ENCODE measurements around the gene ABL2. TPM values are rescaled to one million over a fixed set of nuclear protein-coding genes. Genes with fewer than 3 reads are reported as not detected.

ABL2 gene
- total RNA-seq, 3 donors from 2014 or later = 14.8 to 22.2 (median 18.6) TPM

DNA sequence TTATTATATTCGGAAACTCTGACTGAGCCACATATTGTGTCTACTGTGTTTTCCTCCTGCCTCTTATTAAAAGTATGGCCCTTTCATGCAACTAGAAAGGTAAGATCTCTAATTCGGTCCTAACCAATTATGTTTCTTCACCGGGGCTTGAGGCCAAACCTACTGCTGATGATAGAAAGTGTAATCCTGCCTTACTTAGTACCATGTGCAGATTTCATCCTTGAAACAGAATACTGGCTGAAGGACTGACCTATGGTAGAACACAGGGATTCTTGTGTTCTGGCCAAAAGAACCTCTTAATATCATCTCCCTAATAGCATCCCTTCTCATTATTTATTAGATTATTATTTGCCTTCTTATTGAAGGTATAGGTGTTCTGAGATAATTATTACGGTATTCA, 75.0 kb downstream of the ABL2 start:
- Histone ChIP-seq H3K9me3 (peaks cover 2% of the 10 kb centered on the region), H3K4me1 (ENCODE audit: low read depth) (peaks cover 5% of the 10 kb centered on the region), H3K36me3 (ENCODE audit: low read depth) (no peaks in the 10 kb centered on the region), H3K4me3 (no peak overlapping the region)
- intact Hi-C loops (cut with DNase I, micrococcal nuclease) = no loop called here
- ATAC-seq (no peak), DNase-seq (no peak)
- TF ChIP-seq, protein P1, sequence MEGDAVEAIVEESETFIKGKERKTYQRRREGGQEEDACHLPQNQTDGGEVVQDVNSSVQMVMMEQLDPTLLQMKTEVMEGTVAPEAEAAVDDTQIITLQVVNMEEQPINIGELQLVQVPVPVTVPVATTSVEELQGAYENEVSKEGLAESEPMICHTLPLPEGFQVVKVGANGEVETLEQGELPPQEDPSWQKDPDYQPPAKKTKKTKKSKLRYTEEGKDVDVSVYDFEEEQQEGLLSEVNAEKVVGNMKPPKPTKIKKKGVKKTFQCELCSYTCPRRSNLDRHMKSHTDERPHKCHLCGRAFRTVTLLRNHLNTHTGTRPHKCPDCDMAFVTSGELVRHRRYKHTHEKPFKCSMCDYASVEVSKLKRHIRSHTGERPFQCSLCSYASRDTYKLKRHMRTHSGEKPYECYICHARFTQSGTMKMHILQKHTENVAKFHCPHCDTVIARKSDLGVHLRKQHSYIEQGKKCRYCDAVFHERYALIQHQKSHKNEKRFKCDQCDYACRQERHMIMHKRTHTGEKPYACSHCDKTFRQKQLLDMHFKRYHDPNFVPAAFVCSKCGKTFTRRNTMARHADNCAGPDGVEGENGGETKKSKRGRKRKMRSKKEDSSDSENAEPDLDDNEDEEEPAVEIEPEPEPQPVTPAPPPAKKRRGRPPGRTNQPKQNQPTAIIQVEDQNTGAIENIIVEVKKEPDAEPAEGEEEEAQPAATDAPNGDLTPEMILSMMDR (IDR thresholded peaks at IDR 0.05) = no peak

DNA sequence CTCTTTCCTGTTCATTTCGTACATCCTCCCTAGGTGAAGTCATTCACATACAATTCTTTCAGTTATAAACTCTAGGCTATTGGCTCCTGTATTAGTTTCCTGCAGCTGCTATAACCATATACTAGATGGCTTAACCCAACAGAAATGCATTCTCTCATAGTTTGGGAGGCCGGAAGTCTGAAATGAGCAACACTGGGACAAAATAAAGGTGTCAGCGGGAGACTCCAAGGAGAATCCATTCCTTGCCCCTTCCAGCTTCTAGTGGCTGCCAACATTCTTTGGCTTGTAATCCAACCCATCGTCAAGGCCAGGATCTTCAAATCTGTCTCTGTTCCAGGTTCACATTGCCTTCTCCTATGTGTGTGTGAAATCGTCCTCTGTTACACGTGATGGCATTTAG, 76.3 kb downstream of the ABL2 start:
- DNase-seq (no peak), ATAC-seq (no peak)
- TF ChIP-seq, protein P1 (IDR thresholded peaks at IDR 0.05) = no peak
- H3K36me3 ChIP-seq (ENCODE audit: low read depth) = no peaks in the 10 kb centered on the region
- peaks cover 2% of the 10 kb centered on the region for H3K9me3 ChIP-seq
- intact Hi-C loops (cut with DNase I, micrococcal nuclease) = no loop called here
- no peak overlapping the region for H3K4me3 ChIP-seq
- peaks cover 5% of the 10 kb centered on the region for H3K4me1 ChIP-seq (ENCODE audit: low read depth)

DNA sequence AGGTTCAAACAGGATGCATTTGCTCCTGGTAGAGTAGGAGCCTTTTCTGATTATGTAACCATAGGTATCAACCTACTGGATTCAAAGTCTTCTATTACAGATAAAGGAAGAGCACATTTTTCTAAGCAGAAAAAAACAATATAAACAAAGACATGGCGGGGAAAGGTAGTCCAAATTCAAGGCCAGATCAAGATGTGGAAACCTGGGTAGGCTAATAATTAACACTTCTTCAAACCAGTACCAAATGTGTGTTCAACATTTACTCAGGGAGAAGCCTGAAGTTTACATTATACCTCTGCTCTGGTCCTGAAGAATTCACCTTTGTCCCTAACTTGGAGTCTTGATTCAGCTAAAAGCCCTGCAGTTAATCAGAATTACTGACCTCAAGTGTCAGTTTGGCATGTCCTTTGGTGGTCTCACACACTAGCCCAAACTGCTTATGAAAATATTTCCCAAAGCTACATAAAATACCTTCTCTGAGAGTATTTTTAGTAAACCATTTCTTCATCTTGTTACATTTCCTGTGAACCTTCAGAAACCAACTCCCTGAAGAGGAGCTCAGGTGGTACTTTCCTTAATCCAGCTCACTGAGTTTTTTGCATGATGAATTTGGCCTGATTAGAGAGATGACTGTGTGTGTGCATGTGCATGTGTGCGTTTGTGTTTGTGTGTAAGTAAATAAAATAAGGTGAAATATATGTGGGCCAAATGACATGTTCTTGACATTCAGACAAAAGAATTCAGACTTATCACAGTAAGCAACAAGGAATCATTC, 77.4 kb downstream of the ABL2 start:
- intact Hi-C loops (cut with DNase I, micrococcal nuclease) = no loop called here
- DNase-seq (no peak), ATAC-seq (peak; percentile 89)
- Histone ChIP-seq H3K4me1 (ENCODE audit: low read depth) (peaks cover 5% of the 10 kb centered on the region), H3K9me3 (peaks cover 2% of the 10 kb centered on the region), H3K4me3 (no peak overlapping the region), H3K36me3 (ENCODE audit: low read depth) (no peaks in the 10 kb centered on the region)
- TF ChIP-seq, protein P1 (IDR thresholded peaks at IDR 0.05) = no peak

DNA sequence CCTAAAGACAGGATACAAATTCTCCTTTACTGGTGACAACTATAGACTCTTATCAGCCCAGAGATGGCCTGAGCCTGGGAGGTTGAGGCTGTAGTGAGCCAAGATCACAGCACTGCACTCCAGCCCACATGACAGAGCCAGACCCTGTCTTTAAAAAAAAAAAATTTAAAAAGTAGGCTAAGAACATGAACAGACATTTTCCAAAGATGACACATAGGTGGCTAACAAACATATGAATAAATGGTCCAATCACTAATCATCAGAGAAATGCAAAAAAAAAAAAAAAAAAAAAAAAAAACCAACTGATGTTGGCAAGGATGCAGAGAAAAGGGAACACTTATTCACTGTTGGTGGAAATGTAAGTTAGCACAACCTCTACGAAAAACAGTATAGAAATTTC, 82.6 kb downstream of the ABL2 start:
- ATAC-seq (no peak), DNase-seq (no peak)
- H3K9me3 ChIP-seq = peaks cover 2% of the 10 kb centered on the region
- intact Hi-C loops (cut with DNase I, micrococcal nuclease) = no loop called here
- no peak overlapping the region for H3K4me3 ChIP-seq
- no peaks in the 10 kb centered on the region for H3K4me1 ChIP-seq (ENCODE audit: low read depth)
- H3K36me3 ChIP-seq (ENCODE audit: low read depth) = no peaks in the 10 kb centered on the region
- TF ChIP-seq, protein P1 (IDR thresholded peaks at IDR 0.05) = no peak

DNA sequence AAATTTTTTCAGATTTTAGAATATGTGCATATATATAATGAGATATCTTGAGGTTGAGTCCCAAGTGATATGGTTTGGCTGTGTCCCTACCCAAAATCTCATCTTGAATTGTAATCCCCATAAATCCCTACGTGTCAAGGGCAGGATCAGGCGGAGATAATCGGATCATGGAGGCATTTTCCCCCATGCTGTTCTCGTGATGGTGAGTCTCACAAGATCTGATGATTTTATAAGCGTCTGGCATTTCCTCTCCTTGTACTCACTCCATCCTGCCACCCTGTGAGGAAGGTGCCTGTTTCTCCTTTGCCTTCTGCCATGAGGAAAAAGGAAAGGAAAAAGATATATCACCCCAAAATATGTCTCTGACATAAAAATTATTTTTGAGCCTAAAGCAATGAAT, 83.0 kb downstream of the ABL2 start:
- Histone ChIP-seq H3K4me3 (no peak overlapping the region), H3K4me1 (ENCODE audit: low read depth) (no peaks in the 10 kb centered on the region), H3K36me3 (ENCODE audit: low read depth) (no peaks in the 10 kb centered on the region), H3K9me3 (peaks cover 2% of the 10 kb centered on the region)
- intact Hi-C loops (cut with DNase I, micrococcal nuclease) = no loop called here
- no peak for ATAC-seq
- DNase-seq = no peak
- TF ChIP-seq, protein P1 (IDR thresholded peaks at IDR 0.05) = no peak
